Spinal cord (tissue), 10 donors: ENCODE measurements around the gene TCP11. TPM values are rescaled to one million over a fixed set of nuclear protein-coding genes. Genes with fewer than 3 reads are reported as not detected.

ENCODE experiments used
- DNase-seq, 6 donors: peaks; one replicate each; pipeline versions ENCODE4 v3.0.0 to v3.0.0-alpha.2; 2013 to 2015; ENCODE audit warnings: low spot score in 6 of 6, low read depth in 4 of 6
- H3K27ac ChIP-seq: one replicate; pipeline ENCODE4 v1.5.1; 2013; ENCODE audit warnings: low read depth, low read length, control low read depth
- H3K27me3 ChIP-seq: one replicate; pipeline ENCODE4 v1.6.1; 2013; ENCODE audit warnings: low read length; ENCODE audit not compliant: control insufficient read depth, insufficient read depth
- H3K36me3 ChIP-seq: one replicate; pipeline ENCODE4 v1.6.1; 2013; ENCODE audit warnings: low read length; ENCODE audit not compliant: control insufficient read depth, insufficient read depth
- H3K4me1 ChIP-seq: one replicate; pipeline ENCODE4 v1.6.1; 2013; ENCODE audit warnings: low read length; ENCODE audit not compliant: control insufficient read depth, insufficient read depth
- H3K4me3 ChIP-seq: one replicate; pipeline ENCODE4 v1.5.1; 2013; ENCODE audit warnings: low read depth, low read length, control low read depth
- H3K9me3 ChIP-seq: one replicate; pipeline ENCODE4 v1.6.1; 2013; ENCODE audit warnings: low read length; ENCODE audit not compliant: control insufficient read depth, insufficient read depth
- WGBS: methylation state at CpG from one replicate; pipeline ENCODE4 v1.1.5; 2013; ENCODE audit warnings: missing lambda C conversion rate; ENCODE audit not compliant: insufficient coverage; 5-methylcytosine and 5-hydroxymethylcytosine counted together
- polyA plus RNA-seq, 2 donors: library from polyadenylated mRNA; unstranded; fragments of 120-200 nt; gene quantifications; one replicate each; pipeline ENCODE4 v1.2.1, GENCODE V29; 2013; ENCODE audit not compliant: insufficient read length in 2 of 2
- total RNA-seq, 2 donors: library from RNA; depleted of rRNA in 1 of 2; stranded (reverse); fragments of 120-200 nt in 1 of 2; fragments of >200 nt in 1 of 2; gene quantifications; one replicate each; pipeline versions ENCODE4 v1.2.3 to v1.2.4, GENCODE V29; 2013 to 2014
- donor health status: healthy.

TCP11 gene
- total and polyA plus RNA-seq, 4 donors, result 0.30 to 2.0 (median 0.45) TPM

GRCh38 chr6:35174088-35174434, 32.9 kb upstream of the TCP11 start:
- no peak for DNase-seq
- Histone ChIP-seq H3K4me1 (peaks cover 12% of the 10 kb centered on the region), H3K4me3 (no peak overlapping the region), H3K27me3 (no peaks in the 10 kb centered on the region), H3K27ac (no peak overlapping the region), H3K36me3 (no peaks in the 10 kb centered on the region), H3K9me3 (no peaks in the 10 kb centered on the region)
- WGBS, result 51% methylated on average over 2 of the region's 2 CpGs

- 53% methylated on average over 6 of the region's 7 CpGs for WGBS
- Histone ChIP-seq H3K4me3 (no peak overlapping the region), H3K9me3 (no peaks in the 10 kb centered on the region), H3K27ac (no peak overlapping the region), H3K36me3 (no peaks in the 10 kb centered on the region), H3K4me1 (peaks cover 15% of the 10 kb centered on the region), H3K27me3 (no peaks in the 10 kb centered on the region)
- DNase-seq, result peak in 1 of 6 donors; percentile 36
Observed at GRCh38 chr6:35173427-35174087, 32.4 kb upstream of the TCP11 start.

GRCh38 chr6:35173044-35173426, 31.9 kb upstream of the TCP11 start:
- DNase-seq, result no peak
- no peaks in the 10 kb centered on the region for H3K9me3 ChIP-seq
- no peaks in the 10 kb centered on the region for H3K27me3 ChIP-seq
- 71% methylated on average over 4 of the region's 5 CpGs for WGBS
- H3K4me3 ChIP-seq, result no peak overlapping the region
- no peak overlapping the region for H3K27ac ChIP-seq
- H3K4me1 ChIP-seq, result peaks cover 18% of the 10 kb centered on the region
- no peaks in the 10 kb centered on the region for H3K36me3 ChIP-seq

GRCh38 chr6:35170891-35171290, 29.8 kb upstream of the TCP11 start:
- Histone ChIP-seq H3K4me1 (peaks cover 21% of the 10 kb centered on the region), H3K27me3 (no peaks in the 10 kb centered on the region), H3K36me3 (no peaks in the 10 kb centered on the region), H3K9me3 (no peaks in the 10 kb centered on the region), H3K27ac (no peak overlapping the region), H3K4me3 (no peak overlapping the region)
- 100% methylated on average over 3 of the region's 3 CpGs for WGBS
- DNase-seq, result no peak

GRCh38 chr6:35170166-35170565, 29.0 kb upstream of the TCP11 start:
- no peak overlapping the region for H3K27ac ChIP-seq
- H3K9me3 ChIP-seq, result no peaks in the 10 kb centered on the region
- peaks cover 21% of the 10 kb centered on the region for H3K4me1 ChIP-seq
- no peaks in the 10 kb centered on the region for H3K36me3 ChIP-seq
- no peak for DNase-seq
- H3K27me3 ChIP-seq, result no peaks in the 10 kb centered on the region
- no peak overlapping the region for H3K4me3 ChIP-seq
- WGBS, result no CpG with 5 or more reads among the region's 1 CpG

GRCh38 chr6:35168461-35168861, 27.3 kb upstream of the TCP11 start:
- Histone ChIP-seq H3K9me3 (no peaks in the 10 kb centered on the region), H3K4me1 (peaks cover 14% of the 10 kb centered on the region), H3K36me3 (no peaks in the 10 kb centered on the region), H3K27ac (no peak overlapping the region), H3K4me3 (no peak overlapping the region), H3K27me3 (no peaks in the 10 kb centered on the region)
- DNase-seq, result peak in 2 of 6 donors; percentile 57 to 64
- 29% methylated on average over 5 of the region's 7 CpGs for WGBS

- Histone ChIP-seq H3K9me3 (no peaks in the 10 kb centered on the region), H3K4me3 (no peak overlapping the region), H3K36me3 (no peaks in the 10 kb centered on the region), H3K4me1 (peaks cover 11% of the 10 kb centered on the region), H3K27me3 (no peaks in the 10 kb centered on the region), H3K27ac (no peak overlapping the region)
- DNase-seq, result no peak
Observed at GRCh38 chr6:35167505-35167904, 26.4 kb upstream of the TCP11 start.

- no peaks in the 10 kb centered on the region for H3K27me3 ChIP-seq
- no peaks in the 10 kb centered on the region for H3K9me3 ChIP-seq
- H3K36me3 ChIP-seq, result no peaks in the 10 kb centered on the region
- 81% methylated on average over 5 of the region's 5 CpGs for WGBS
- no peak overlapping the region for H3K4me3 ChIP-seq
- H3K27ac ChIP-seq, result no peak overlapping the region
- peaks cover 15% of the 10 kb centered on the region for H3K4me1 ChIP-seq
- no peak for DNase-seq
Observed at GRCh38 chr6:35166520-35166919, 25.4 kb upstream of the TCP11 start.

- no peak for DNase-seq
- H3K27me3 ChIP-seq, result no peaks in the 10 kb centered on the region
- H3K9me3 ChIP-seq, result no peaks in the 10 kb centered on the region
- 80% methylated on average over 1 of the region's 2 CpGs for WGBS
- H3K4me3 ChIP-seq, result no peak overlapping the region
- H3K4me1 ChIP-seq, result peaks cover 16% of the 10 kb centered on the region
- no peak overlapping the region for H3K27ac ChIP-seq
- no peaks in the 10 kb centered on the region for H3K36me3 ChIP-seq
Observed at GRCh38 chr6:35166116-35166515, 25.0 kb upstream of the TCP11 start.

- Histone ChIP-seq H3K4me1 (peaks cover 20% of the 10 kb centered on the region), H3K27me3 (no peaks in the 10 kb centered on the region), H3K9me3 (no peaks in the 10 kb centered on the region), H3K36me3 (no peaks in the 10 kb centered on the region), H3K27ac (no peak overlapping the region), H3K4me3 (no peak overlapping the region)
- no peak for DNase-seq
- 91% methylated on average over 2 of the region's 2 CpGs for WGBS
Observed at GRCh38 chr6:35165630-35166071, 24.5 kb upstream of the TCP11 start.
